SK-N-SH treated with all-trans-retinoic acid at 6 μM for 48 hours (cell line): ENCODE measurements around the gene PLEKHM3.

ENCODE experiments used
- ATAC-seq: fragments of 200-7000 bp; cut with Tn5 transposase; 3 replicates; pipeline ENCODE4 v1.9.1; 2020; ENCODE audit warnings: mild to moderate bottlenecking, moderate library complexity
- BACH2 ChIP-seq: fragments of 250-450 bp; sonication (Bioruptor Pico); IDR thresholded peaks from 2 replicates; pipeline ENCODE4 v1.9.0; 2021; ENCODE audit warnings: mild to moderate bottlenecking, borderline replicate concordance
- CSDC2 ChIP-seq: fragments of 250-450 bp; sonication (Bioruptor Pico); IDR thresholded peaks from 2 replicates; pipeline ENCODE4 v1.5.0; 2020; ENCODE audit warnings: mild to moderate bottlenecking, moderate library complexity
- ESRRG ChIP-seq: fragments of 250-450 bp; sonication (Bioruptor Pico); IDR thresholded peaks from 2 replicates; pipeline ENCODE4 v1.6.1; 2021; ENCODE audit warnings: mild to moderate bottlenecking
- GLIS3 ChIP-seq: fragments of 250-450 bp; sonication (Bioruptor Pico); IDR thresholded peaks from 2 replicates; pipeline ENCODE4 v1.5.0; 2020; ENCODE audit warnings: mild to moderate bottlenecking, moderate library complexity
- ISL1 ChIP-seq: fragments of 250-450 bp; sonication (Bioruptor Pico); IDR thresholded peaks from 2 replicates; pipeline ENCODE4 v2.1.2; 2022; ENCODE audit warnings: mild to moderate bottlenecking, moderate library complexity
- PATZ1 ChIP-seq: fragments of 250-450 bp; sonication (Bioruptor Pico); IDR thresholded peaks from 2 replicates; pipeline ENCODE4 v1.8.0; 2020; ENCODE audit warnings: mild to moderate bottlenecking, moderate library complexity, borderline replicate concordance
- PPARA ChIP-seq: fragments of 250-450 bp; sonication (Bioruptor Pico); IDR thresholded peaks from 2 replicates; pipeline ENCODE4 v1.5.0; 2020; ENCODE audit warnings: mild to moderate bottlenecking, borderline replicate concordance
- RARB ChIP-seq: fragments of 250-450 bp; sonication (Bioruptor Pico); IDR thresholded peaks from 2 replicates; pipeline ENCODE4 v1.8.0; 2021; ENCODE audit warnings: mild to moderate bottlenecking, moderate library complexity
- SNAI2 ChIP-seq: fragments of 250-450 bp; sonication (Bioruptor Pico); IDR thresholded peaks from 2 replicates; pipeline ENCODE4 v1.5.0; 2020; ENCODE audit warnings: mild to moderate bottlenecking, moderate library complexity
- TCF4 ChIP-seq: fragments of 250-450 bp; sonication (Bioruptor Pico); IDR thresholded peaks from 2 replicates; pipeline ENCODE4 v1.8.0; 2021; ENCODE audit warnings: mild to moderate bottlenecking, moderate library complexity, borderline replicate concordance
- TOX ChIP-seq: fragments of 250-450 bp; sonication (Bioruptor Pico); IDR thresholded peaks from 2 replicates; pipeline ENCODE4 v1.8.0; 2021; ENCODE audit warnings: mild to moderate bottlenecking, moderate library complexity, borderline replicate concordance
- TSHZ2 ChIP-seq: fragments of 250-450 bp; sonication (Bioruptor Pico); IDR thresholded peaks from 2 replicates; pipeline ENCODE4 v1.5.0; 2020; ENCODE audit warnings: mild to moderate bottlenecking, moderate library complexity
- ZC3H10 ChIP-seq: fragments of 250-450 bp; sonication (Bioruptor Pico); IDR thresholded peaks from 2 replicates; pipeline ENCODE4 v1.5.1; 2021; ENCODE audit warnings: mild to moderate bottlenecking, moderate library complexity
- ZFP3 ChIP-seq: fragments of 250-450 bp; sonication (Bioruptor Pico); IDR thresholded peaks from 2 replicates; pipeline ENCODE4 v1.5.0; 2020; ENCODE audit warnings: mild to moderate bottlenecking, moderate library complexity
- ZFP30 ChIP-seq: fragments of 450-650 bp; formaldehyde crosslinking; IDR thresholded peaks from 2 replicates; pipeline ENCODE4 v1.5.0; 2022; ENCODE audit warnings: mild to moderate bottlenecking, moderate library complexity
- ZNF565 ChIP-seq: fragments of 450-650 bp; formaldehyde crosslinking; conservative IDR thresholded peaks from 2 replicates; pipeline ENCODE4 v1.5.0; 2020; ENCODE audit warnings: low read depth, mild to moderate bottlenecking, moderate library complexity
- ZNF70 ChIP-seq: fragments of 450-650 bp; formaldehyde crosslinking; IDR thresholded peaks from 2 replicates; pipeline ENCODE4 v1.5.0; 2020; ENCODE audit warnings: mild to moderate bottlenecking, moderate library complexity
- ZNF8 ChIP-seq: fragments of 450-650 bp; formaldehyde crosslinking; IDR thresholded peaks from 2 replicates; pipeline ENCODE4 v1.5.0; 2020; ENCODE audit warnings: mild to moderate bottlenecking, moderate library complexity
- TF ChIP-seq, protein P1 (sequence below): fragments of 250-450 bp; sonication (Bioruptor Pico); IDR thresholded peaks from 2 replicates; pipeline ENCODE4 v1.5.1; 2020; ENCODE audit warnings: low read depth, mild to moderate bottlenecking, moderate library complexity
- TF ChIP-seq, protein P2 (sequence below): fragments of 250-450 bp; sonication (Bioruptor Pico); IDR thresholded peaks from 2 replicates; pipeline ENCODE4 v1.5.1; 2021; ENCODE audit warnings: mild to moderate bottlenecking, moderate library complexity

PLEKHM3 gene

GRCh38 chr2:207823865-207824264 lies 201.5 kb downstream of the PLEKHM3 start:
- no peak for ATAC-seq
- TF ChIP-seq SNAI2 (CRISPR knock-in tag) (no peak), CSDC2 (CRISPR knock-in tag) (no peak), ZC3H10 (no peak), TSHZ2 (no peak), ESRRG (CRISPR knock-in tag) (no peak), ISL1 (CRISPR knock-in tag) (no peak), PPARA (CRISPR knock-in tag) (no peak), ZNF565 (CRISPR knock-in tag) (no peak), BACH2 (CRISPR knock-in tag) (no peak), ZNF70 (no peak), PATZ1 (CRISPR knock-in tag) (no peak), ZNF8 (CRISPR knock-in tag) (no peak), TCF4 (CRISPR knock-in tag) (no peak), TOX (CRISPR knock-in tag) (no peak)
- TF ChIP-seq, protein P1, sequence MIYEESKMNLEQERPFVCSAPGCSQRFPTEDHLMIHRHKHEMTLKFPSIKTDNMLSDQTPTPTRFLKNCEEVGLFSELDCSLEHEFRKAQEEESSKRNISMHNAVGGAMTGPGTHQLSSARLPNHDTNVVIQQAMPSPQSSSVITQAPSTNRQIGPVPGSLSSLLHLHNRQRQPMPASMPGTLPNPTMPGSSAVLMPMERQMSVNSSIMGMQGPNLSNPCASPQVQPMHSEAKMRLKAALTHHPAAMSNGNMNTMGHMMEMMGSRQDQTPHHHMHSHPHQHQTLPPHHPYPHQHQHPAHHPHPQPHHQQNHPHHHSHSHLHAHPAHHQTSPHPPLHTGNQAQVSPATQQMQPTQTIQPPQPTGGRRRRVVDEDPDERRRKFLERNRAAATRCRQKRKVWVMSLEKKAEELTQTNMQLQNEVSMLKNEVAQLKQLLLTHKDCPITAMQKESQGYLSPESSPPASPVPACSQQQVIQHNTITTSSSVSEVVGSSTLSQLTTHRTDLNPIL (CRISPR knock-in tag), result no peak

DNA sequence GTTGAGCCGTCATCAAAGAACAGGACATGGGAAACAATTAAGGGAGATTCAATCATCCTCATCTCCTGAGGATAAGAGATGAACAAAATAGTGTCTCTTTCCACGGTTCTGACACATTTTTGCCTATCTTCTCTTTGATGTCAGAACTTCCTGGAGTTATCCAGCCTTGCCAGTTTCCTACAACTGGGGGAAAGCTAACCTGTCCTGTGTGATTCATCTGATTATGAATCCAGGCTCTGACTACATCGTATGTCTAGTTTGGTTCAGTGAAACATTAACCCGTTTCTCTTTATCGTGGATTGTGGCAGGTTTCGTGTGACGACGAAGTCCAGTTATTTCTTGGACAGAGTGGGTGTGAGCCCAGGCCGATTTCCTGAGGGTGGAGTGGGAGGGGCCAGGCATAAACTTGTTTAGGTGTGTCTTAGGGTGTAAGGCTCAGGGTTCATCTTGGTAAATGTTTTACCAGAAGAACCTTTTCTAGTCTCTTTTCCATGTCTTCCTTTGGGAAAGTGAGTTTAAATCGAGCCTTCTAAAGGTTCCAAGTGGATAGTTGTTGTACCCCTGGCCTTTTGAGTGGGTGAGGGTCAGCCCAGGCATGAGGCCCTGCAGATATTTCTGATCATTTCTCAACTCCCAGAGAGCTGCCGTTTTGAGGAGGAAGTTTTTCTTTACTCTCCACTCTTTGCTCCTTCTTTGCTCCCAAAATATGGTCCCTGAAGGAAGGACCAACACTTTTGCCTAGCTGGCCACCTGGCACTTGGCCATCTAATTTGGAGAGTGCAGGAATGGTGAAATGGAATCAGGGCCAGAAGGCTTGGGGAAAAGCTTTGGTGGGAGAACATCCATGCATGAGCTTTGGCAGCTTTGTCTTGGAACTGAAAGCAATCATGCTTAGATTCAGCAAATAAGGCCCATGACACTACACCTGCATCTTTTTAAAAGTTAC lies 205.2 kb downstream of the PLEKHM3 start:
- ATAC-seq, result no peak
- TF ChIP-seq TSHZ2 (no peak), ZFP3 (no peak), TOX (CRISPR knock-in tag) (no peak), CSDC2 (CRISPR knock-in tag) (no peak), SNAI2 (CRISPR knock-in tag) (no peak), ZNF565 (CRISPR knock-in tag) (no peak), ZNF70 (no peak), ZFP30 (CRISPR knock-in tag) (no peak), TCF4 (CRISPR knock-in tag) (no peak), GLIS3 (CRISPR knock-in tag) (no peak), RARB (CRISPR knock-in tag) (no peak), BACH2 (CRISPR knock-in tag) (no peak), PATZ1 (CRISPR knock-in tag) (no peak)
- TF ChIP-seq, protein P2, sequence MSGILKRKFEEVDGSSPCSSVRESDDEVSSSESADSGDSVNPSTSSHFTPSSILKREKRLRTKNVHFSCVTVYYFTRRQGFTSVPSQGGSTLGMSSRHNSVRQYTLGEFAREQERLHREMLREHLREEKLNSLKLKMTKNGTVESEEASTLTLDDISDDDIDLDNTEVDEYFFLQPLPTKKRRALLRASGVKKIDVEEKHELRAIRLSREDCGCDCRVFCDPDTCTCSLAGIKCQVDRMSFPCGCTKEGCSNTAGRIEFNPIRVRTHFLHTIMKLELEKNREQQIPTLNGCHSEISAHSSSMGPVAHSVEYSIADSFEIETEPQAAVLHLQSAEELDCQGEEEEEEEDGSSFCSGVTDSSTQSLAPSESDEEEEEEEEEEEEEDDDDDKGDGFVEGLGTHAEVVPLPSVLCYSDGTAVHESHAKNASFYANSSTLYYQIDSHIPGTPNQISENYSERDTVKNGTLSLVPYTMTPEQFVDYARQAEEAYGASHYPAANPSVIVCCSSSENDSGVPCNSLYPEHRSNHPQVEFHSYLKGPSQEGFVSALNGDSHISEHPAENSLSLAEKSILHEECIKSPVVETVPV, result no peak
- TF ChIP-seq, protein P1 (CRISPR knock-in tag), result no peak
